ENCODE measurements around the gene PTGIS.

Gene PTGIS

GRCh38 chr20:49595811-49596561, 28.0 kb upstream of the PTGIS start:
- peak; percentile 79 for DNase-seq (ENCODE audit: low read depth)

DNA sequence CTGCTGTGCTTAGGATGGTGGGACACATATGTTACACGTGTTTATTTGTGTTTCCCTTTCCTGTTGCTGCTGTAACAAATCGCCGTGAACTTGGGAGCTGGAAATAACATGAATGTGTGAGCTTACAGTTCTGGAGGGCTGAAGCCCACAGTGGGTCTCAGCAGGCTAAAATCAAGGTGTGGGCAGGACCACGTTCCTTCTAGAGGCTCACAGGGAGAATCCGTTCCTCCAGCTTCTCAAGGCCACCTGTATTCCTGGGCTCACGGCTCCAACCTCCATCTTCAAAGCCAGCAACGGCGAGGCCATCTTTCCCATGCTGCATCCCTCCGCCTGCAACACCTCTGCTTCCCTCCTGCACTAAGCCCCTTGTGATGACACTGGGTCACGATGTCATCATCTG, 27.4 kb upstream of the PTGIS start:
- no peak for DNase-seq (ENCODE audit: low read depth)

DNA sequence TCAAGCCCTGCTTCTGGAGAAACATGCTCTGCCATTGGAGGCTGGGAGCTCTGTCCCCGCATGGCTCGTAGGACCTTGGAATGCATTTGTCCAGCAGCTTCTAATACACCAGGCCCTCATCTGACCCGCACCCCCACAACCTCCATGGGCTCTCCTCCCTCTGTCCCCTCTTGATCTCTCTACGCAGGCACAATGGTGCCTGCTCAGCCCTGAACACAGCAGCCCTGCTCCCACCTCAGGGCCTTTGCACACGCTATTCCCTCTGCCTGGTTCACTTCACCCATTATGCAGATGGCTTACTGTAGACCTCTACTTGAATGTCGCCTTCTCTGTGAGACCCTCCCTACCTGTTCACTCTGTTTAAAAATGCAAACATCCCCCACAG, 27.0 kb upstream of the PTGIS start:
- DNase-seq (ENCODE audit: low read depth), result no peak

- peak; percentile 86 for DNase-seq (ENCODE audit: low read depth)
Measured at GRCh38 chr20:49594143-49594930, 26.4 kb upstream of the PTGIS start.

- DNase-seq (ENCODE audit: low read depth), result no peak
Measured at GRCh38 chr20:49593466-49594142, 25.7 kb upstream of the PTGIS start.

DNA sequence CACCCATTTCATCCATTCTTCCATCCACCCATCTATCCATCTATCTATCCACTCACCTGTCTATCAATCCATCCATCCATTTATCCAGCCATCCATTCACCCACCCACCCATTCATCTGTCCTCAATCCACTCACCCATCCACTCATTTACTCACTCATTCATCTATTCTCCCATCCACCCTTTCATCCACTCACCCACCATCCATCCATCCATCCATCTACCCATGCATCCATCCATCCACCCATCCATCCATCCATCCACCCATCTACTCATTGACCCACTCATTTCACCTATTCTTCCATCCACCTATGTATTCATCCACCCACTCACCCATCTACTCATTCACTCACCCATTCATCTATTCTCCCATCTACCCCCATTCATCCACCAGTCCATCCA, 24.2 kb upstream of the PTGIS start:
- DNase-seq (ENCODE audit: low read depth), result no peak

DNA sequence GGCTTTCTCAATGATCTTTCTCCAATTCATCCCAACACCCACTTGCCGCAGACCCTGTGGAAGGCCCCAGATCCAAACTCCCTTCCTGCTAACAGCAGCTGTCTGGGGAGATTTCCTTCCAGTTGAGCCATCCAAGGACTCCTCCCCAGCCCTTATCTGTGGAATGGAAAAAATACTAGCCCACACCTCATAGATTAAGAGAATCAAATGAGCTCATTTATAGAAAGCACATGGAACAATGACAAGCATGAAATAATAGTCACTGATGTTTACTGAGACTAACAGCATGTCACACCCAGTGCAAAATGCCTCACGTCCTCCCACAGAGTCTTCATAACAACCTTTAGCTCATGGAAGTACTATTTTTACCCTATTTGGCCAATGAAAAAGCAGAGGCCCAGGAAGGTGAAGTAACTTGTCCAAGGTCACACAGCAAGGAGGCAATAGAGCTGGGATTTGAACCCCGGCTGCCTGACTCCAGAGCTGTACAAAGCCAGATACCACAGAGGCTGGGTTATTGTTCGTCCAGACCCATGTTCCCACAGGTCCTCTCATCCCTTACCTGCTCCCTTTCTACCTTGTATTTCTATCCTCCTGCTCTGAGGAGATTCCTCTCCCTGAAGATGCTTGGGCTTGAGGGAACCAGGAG, 23.4 kb upstream of the PTGIS start:
- peak; percentile 84 for DNase-seq (ENCODE audit: low read depth)

DNA sequence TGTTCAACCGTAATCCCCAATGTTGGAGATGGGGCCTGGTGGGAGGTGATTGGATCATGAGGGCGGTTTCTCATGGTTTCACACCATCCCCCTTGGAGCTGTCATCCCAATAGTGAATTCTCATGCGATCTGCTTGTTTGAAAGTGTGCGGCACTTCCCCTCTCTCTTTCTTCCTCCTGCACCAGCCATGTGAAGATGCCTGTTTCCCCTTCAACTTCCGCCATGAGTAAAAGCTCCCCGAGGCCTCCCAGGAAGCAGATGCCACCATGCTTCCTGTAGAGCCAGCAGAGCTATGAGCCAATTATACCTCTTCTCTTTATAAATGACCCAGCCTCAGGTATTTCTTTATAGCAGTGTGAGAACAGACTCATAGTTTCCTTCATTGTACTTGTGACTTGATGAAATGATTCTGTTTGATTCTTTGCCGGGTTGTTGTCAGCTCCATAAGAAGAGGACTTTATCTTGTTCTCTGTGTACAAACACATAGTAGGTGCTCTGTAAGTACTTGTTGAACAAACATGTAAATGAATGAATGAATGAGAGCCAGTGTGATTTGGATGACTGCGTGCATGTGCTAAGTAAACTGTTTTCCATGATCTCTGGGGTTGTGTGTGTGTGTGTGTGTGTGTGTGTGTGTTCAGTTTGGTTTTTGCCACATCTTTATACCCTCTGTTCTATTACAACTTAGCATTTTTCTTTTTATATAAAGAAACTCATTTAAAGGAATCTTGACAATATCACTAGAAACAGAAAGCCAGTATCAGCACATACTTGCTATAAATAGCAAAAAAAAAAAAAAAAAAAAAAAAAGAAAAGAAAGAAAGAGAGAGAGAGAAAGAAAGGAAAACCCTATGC, 22.5 kb upstream of the PTGIS start:
- DNase-seq (ENCODE audit: low read depth), result no peak

DNA sequence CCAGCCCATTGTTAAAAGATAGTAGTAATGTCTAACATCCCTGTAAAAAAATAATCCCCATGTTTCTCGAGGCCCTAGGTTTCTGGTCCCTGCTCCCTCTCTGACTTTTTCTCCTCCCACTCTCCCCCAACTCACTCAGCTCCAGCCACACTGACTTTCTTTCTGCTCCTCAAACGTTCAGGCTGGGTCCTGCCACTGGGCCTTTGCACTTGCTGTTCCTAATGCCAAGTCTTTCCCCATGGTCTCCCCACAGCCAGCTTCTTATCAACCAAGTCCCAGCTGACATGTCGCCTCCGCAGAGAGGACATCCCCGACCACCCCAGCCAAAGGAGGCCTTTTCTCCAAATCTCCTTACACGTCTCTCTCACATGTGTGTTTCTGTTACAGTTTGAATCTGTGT, 21.8 kb upstream of the PTGIS start:
- DNase-seq (ENCODE audit: low read depth), result no peak

DNA sequence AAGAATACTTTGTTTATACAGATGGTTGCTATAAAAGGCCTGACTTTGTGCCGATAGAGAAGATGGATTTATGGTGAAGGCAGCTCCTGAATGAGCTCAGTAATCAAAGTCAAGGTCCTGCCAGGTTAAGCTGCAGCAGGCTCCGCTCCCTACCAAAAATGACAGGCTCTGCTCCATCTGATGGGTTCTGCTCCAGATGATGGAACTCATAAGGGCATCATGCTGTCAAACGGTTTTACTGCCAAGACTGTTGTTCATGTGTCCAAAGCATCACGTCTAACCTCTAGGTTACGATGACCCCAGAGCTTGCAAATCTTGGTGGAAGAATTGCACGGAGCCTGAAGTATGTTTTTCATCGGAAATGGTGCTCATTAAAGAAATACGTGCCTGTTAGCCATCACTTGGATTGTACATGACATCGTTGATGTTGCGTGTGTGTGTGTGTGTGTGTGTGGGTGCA, 19.2 kb upstream of the PTGIS start:
- no peak for DNase-seq (ENCODE audit: low read depth)

DNA sequence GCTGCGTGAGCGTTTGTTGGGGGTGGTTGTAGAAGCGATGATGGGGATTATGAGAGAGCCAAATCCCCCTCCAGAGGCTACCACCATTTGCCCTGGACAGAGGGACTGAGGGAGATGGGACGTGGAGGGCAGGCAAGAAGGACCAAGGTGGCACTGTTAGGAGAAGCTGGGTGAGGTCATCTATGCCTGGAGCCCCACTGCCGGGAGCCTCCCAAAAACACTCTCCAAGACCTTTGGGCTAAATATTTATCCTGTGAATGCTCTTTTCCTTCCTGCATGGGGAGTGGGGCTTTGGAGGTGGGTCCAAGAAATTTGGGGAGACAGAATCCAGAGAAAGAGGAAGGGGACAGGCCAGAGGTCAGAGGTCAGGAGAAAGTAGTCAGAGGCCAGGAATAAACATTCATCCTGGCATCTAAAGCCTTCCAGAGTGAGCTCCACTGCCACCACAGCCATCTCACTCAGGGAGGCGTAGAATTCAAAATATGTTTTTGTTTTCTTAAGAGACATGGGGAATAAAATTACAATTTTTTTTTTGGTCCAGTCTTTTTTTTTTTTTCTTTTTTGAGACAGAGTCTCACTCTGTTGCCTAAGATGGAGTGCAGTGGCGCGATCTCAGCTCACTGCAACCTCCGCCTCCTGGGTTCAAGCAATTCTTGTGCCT, 17.8 kb upstream of the PTGIS start:
- no peak for DNase-seq (ENCODE audit: low read depth)

DNA sequence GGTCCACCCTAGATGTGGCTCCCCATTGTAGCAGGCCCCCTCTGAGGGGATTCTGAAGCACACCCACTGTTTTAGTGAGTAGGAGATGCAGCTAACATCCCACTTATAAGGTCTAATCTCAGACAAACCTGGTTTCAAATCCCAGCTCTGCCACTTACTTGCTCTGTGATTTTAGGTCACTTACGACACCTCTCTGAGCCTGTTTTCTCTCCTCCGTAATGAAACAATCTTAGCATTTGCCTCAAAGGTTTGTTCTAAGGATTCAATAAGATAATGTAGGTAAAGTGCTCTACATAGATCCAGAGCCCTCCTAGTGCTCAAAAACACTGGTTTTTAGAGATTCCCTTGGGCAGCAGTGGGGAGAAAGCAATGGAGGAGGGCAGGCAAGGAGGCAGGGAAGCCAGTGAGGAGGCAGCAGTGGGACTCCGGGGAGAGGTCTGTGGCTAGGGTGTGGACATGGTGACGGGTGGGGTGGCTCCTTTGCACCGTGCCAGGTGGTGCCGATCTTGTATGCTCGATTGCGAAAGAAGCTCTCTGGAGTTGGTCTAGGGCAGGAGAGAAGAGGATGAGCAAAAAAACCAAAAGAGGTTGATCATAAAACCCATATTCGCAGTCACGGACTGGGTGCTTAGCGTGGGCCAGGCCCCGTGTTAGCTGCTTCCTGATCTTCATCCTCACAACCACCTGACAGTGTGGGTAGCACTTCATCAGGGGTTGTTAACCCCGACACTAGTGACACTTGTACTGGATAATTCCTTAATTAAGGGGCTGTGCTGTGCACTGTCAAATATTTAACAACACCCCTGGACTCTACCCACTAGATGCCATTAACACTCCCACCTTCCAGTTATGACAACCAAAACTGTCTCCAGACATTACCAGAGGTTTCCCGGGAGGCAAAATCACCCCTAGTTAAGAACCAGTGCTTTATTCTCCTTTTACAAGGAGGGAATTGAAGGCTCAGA, 16.8 kb upstream of the PTGIS start:
- peak; percentile 50 for DNase-seq (ENCODE audit: low read depth)

- DNase-seq (ENCODE audit: low read depth), result peak; percentile 91
Measured at GRCh38 chr20:49583669-49584417, 15.9 kb upstream of the PTGIS start.

GRCh38 chr20:49583343-49583668, 15.4 kb upstream of the PTGIS start:
- DNase-seq (ENCODE audit: low read depth), result no peak

DNA sequence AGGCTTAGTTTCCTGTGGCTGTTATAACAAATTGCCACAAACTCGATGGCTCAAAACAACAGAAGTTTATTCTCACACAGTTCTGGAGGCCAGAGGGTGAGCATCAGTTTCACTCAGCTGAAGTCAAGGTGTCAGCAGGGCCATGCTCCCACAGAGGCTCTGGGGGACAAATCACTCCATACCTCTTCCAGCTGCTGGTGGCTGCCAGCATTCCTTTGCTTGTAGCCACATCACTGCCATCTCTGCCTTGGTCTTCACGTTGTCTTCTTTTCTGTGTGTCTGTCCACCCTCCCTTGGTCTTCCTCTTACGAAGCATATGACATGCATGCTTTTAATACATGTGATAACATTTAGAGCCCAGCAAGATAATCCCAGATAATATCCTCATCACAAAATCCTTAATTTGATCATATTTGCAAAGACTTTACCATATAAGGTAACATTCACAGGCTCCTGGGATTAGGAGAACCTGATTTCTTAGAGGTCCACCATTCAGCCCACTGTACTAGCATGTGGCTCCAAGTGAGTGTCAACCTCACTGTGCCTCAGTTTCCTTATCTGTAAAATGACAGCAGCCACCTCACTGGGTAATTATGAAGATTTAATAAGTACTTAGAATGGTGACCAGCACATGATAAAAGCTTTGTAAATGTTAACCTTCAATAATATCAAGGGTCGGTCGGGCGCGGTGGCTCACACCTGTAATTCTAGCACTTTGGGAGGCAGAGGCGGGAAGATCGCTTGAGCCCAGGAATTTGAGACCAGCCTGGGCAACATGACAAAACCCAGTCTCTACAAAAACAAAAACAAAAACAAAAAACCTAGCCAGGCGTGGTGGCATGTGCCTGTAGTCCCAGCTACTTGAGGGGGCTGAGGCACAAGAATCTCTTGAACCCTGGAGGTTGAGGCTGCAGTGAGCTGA, 14.7 kb upstream of the PTGIS start:
- DNase-seq (ENCODE audit: low read depth), result no peak

DNA sequence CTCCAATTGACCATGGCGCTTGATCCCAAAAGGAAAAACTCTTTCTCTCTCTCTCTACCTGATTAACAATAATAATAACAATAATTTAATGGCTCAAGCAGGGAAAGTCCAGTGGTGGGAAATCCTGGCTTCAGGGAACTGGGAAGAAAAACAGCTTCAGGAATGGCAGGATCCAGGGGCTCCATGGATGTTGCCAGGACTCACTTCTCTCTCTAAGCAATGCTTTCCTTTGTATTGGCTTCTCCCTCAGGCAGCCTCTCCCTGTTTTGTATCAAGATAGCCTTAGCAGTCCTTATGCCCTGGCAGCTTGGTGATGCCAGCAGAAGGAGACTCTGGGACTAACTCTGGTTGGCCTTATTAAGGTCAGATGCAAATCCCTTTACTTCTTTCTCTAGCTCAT, 13.5 kb upstream of the PTGIS start:
- no peak for DNase-seq (ENCODE audit: low read depth)

DNA sequence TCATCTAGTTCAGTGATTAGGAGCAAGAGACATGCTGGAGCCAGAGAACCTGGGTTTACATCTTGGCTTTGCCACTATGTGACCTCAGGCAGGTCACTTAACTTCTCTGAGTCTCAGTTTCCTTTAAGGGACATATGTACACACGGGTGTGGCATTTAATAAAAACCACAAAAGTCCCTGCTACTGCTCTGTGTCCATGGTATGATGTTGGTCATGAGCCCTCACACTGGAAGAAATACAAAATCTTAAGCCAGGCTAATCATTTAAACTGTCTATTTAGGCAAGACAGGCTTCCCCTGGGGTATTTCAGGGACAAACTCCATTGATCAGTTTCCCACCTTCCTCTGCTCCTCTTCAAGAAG, 12.9 kb upstream of the PTGIS start:
- DNase-seq (ENCODE audit: low read depth), result no peak

All from amniotic epithelial cell (primary cell).